GF-D8 (cell line): Measurements from ENCODE around the gene RSPO1.

Source experiments
- DNase-seq: peaks from one replicate; lab custom pipeline; 2025; lab: John Stamatoyannopoulos, UW

RSPO1 gene

DNA sequence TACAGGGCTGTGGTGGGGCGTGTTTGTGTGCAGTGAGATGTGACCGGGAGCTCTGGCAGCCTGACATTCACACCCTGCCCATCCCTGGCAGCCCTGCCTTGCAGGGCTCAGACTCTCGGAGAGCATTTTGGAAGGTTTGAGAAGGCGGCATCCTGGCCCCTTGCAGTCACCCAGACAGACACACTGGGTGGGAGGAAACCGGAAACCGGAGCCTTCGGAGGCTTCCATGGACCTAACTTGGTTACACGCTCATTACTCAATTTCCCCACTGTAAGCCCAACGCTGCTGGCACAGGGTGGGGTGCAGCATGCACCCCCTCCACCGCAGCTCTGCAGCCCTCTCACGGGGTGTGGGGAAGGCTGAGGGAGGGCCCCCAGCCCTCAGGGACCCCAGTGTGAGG, 22.2 kb upstream of the RSPO1 start:
- no peak for DNase-seq

DNA sequence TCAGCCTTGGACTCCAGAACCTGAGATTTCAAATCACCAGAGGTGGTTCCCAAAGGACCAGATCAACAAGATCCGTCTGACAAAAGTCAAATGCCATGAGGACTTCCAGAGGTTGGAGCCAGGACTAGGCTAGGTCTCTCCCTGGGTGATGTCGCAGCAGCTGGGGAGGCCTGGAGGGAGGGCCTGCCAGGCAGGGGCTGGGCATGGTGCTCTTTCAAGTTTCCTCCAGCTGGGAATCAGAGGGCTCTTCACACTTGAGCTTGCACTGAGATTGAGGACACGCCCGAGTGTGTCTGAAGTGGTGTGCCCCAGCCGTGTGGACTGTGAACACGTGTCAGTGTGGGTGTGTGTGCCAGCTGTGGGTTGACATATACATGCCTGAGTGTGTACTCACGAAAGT, 21.3 kb upstream of the RSPO1 start:
- no peak for DNase-seq

DNA sequence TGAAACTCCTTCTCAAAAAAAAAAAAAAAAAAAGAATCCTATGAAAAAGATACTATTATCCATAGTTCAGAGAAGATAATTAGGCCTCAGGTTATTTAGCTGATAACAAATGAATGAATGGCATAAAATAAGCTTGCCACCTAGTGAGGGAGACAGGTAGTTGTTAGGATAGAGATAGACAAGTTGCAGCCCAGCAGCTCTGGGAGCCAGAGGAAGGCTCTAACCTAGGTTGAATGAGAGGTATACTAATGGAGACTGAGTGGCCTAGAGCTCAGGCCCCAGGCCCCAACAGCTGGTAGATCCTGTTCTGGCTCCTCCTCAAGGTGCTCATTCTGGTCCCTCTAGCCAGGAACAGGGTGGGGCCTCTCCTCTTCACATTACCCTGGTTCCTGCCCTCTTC, 20.6 kb upstream of the RSPO1 start:
- DNase-seq = no peak

DNA sequence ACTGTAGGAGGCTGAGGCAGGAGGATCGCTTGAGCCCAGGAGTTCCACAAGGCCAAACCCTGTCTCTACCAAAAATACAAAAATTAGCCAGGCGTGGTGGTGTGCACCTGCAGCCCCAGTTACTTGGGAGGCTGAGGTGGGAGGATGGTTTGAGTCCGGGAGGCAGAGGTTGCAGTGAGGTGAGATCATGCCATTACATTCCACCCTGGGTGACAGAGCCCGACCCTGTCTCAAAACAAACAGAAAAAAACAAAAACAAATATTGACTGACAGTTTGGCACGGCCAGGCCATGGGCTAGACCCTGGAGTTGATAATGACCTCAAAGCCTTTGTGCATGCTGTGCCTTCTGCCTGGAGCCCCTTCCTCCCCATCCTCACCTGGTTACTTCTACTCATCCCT, 19.2 kb upstream of the RSPO1 start:
- DNase-seq = no peak

DNA sequence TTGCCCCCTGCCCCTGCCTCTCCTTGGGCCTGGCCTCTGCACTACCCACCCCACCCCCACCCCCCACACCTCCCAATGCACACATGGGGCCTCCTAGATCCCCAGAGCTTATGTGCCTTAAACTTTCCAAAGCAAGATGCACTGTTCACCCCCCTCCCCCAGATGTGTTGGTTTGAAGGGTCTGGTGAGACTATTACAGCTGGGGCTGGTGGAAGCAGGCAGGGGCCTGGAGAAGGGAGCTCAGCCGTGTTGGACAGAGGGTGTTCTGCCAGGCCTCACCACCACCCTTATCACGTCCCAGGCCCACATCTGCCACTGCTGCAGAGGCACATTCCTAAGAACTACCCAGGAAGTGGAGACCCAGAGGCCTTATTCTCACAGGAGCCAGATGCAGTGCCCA, 18.3 kb upstream of the RSPO1 start:
- no peak for DNase-seq

DNA sequence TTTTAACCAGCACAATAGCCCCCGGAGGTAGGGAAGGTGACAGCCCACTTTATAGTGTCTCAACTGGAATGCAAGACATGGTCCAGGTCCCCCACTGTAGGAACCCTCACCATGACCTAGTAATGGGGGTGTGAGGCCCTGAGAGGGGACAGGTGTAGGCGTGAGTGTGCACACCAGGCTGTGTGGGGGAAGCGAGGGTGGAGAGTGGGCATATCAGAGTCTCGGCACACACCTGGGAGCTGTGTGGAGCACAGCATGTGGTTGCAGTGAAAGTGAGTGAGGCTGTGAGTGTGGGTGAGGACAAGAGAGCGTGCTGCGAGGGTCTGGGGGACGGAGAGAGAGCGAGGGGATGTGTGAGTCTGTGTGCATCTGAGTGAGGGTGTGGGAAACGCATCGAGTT, 17.1 kb upstream of the RSPO1 start:
- no peak for DNase-seq

DNA sequence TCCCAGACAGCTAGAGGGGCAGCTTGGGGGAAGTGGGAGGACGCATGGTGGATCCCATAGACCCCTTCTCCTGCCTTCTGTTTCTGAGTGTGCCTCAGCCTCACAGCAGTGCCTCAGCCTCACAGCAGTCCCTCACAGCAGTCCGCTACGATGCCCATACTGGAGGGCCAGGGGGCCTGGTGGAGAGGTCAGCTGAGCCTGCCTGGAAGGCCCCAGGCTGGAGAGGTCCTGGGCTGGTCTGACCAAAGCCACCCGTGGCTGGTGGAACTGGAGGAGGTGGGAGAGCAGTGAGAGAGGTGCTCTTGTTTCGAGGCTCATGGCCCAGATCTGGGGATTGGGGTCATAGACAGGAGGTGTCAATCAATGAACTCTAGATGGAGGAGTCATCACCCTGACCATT, 16.0 kb upstream of the RSPO1 start:
- DNase-seq = no peak

DNA sequence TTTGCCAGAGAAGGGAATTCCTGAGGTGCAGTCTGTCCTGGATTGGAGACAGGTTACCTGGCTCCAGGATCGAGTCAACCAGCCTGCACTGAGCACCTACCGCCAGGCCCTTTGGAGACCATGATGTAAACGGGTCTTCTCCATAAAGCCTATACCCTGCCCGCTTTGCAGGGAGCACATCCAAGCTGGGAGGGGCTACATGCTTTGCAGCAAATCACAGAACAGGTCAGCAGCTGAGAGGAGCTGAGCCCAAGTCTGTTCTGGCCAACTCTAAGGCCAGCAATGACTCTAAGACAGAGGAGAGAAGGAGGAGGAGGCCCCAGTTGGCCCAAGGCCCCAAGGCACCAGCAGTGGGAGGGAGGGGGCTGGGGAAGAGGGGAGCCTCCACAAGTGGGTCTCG, 15.5 kb upstream of the RSPO1 start:
- no peak for DNase-seq

DNA sequence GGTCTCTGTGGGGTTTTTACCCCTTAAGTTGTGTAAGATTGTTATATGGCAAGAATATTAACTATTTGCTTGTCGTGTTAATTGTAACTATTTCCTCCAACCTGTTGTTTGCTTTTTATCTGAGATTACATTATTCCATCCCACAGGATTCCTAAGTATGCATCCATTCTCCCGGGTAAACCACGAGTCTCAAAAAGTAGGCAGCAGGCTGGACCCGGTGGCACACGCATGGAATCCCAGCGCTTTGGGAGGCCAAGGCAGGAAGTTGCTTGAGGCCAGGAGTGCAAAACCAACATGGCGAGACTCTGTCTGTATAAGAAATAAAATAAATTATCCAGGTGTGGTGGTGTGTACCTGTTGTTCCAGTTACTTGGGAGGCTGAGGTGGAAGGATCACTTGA, 12.6 kb upstream of the RSPO1 start:
- DNase-seq = no peak

DNA sequence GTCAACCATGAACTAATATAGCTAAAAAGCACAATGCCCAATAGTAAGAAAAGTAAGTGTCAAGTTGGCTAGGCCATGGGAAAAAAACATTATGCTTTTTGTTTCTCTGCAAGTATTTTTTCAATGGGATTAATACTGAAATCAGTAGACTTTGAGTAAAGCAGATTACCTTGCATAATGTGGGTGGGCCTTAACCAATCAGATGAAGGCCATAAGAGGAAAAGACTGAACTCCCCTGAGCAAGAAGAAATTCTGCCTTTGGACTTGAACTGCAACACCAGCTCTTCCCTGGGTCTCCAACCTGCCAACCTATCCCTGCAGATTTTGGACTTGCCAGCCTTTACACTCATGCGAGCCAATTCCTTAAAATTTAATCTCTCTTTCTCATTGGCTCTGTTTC, 6.4 kb upstream of the RSPO1 start:
- DNase-seq = no peak

DNA sequence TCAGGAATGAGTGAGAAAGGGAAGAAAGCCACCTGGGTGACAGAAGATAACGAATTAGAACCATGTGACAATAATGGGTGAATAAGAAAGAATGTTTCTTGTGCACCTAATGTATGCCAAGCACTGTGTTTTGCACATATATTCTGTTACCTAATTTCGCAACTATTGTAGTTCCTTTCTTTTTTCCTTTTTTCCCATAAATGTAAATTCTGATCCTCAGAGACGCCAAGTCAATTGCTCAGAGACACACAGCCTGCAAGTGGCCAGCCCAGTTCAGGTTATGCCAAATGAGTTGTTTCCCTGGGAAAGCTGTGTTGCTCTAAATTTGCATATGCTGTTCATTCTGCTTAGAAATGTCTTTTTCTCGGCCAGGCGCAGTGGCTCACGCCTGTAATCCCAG, 1.7 kb upstream of the RSPO1 start:
- no peak for DNase-seq

DNA sequence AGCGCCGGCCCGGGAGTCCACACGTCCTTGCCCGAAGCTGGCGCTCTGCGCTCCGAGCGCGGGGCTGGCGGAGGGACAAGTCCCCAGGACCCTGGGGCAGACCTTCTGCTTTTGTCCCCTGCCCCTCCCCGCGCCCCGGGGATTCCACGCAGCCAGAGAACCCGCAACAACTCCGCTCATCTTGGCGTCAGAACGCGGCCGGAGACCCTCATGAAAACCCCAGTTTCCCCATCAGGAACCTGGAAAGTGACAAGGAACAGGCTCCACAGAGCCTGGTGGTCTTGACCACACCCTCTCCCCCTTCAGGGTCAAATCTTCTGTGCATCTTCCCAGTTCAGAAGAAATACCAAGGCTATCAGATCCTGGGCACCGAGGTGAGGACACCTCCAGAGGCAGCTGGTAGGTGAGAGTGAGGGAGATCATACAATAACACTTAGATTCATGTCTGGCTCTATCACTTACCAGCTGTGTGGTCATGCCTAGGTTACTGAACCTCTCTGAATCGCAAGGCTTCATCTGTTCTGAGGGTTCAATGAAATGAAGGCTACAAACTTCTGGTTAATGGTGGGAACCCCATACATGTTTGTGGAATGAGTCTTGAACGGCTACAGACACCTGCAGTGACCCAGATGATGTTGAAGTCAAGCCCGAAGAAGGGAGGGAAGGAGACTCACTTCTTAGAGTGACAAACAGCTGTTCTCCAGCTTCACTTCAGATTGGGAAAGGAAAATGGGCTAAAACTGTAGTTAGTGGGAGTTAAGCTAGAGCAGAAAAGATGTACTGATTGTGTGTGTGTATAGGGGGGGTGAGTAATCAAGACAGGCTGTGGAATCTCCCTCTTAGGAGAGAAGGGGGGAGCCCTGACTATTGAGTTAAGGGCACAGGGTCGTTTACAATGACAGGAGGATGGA, 555 bp upstream of the RSPO1 start:
- DNase-seq = no peak

DNA sequence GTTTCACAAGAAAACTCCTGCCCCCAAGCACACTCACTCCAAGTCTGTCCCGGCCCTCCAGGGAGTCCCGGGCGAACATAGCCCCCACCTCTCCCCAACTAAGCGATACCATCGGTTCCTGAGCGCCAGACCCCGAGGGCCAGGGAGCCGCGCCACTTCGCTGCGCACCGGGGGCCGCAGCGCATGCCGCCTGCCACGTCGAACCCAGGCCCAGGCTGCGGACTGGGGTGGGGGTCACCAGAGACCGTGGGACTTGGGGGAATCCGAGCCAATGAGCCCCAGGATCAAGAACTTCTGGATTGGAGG, 801 bp downstream of the RSPO1 start:
- no peak for DNase-seq

DNA sequence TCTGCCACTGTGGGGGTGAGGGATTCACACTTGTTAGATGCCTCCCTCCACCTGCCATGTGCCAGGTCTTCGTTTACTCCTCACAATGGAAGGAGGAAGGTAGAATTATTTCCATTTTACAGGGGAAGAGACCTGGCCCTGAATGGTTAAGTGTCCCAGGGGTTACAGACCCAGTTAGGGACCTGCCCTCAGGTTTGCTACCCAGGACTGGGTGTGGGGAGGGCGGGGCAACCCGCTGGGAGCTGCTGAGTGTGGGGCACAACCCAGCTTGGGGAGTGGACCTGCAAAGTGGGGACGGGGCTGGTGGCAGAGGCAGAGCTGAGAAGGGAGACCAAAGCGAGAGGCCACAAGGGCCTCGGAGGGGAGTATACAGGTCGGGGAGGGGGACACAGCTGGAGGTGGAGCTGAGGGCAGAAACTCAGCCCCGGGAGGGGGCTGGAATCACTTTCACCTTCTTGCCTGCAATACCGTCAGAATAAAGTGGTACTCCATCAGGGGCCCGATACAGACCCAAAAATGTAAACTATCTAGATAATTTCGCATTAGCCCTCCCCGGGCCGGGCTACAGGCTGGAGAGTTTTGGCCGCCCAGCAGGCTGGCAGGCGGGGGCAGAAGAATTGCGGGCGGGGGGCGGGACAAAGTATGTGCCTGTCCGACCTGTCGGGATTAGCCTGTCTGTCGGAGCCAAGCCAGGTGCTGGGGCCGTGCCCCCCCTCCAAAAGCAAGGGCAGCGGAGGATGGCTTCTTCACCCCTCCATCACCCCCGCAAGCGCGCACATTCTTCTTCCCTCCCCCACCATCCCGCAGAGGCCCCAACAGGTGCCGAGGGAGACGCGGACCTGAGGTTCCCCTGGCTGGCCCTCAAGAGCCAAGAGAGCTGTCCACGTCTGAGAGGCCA, 1.4 kb downstream of the RSPO1 start:
- no peak for DNase-seq

DNA sequence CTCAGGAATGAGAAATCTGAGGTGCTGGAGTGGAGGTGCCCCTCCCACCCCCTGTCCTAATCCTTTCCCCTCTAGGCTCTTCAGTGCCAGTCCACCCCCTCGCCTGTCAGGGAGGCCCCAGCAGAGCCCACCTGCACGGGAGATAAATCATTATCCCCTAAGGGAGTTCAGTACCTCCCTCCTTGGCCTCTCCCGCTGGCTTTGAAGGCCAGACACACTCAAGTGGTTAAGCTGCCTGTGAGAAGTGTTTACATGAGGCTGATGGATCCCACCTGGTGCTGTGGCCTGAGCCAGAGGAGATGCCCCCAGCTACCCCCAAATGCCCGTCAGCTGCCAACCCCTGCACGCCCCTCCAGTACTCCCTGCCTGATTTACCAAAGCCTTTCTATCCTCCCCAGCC, 3.7 kb downstream of the RSPO1 start:
- DNase-seq = no peak

DNA sequence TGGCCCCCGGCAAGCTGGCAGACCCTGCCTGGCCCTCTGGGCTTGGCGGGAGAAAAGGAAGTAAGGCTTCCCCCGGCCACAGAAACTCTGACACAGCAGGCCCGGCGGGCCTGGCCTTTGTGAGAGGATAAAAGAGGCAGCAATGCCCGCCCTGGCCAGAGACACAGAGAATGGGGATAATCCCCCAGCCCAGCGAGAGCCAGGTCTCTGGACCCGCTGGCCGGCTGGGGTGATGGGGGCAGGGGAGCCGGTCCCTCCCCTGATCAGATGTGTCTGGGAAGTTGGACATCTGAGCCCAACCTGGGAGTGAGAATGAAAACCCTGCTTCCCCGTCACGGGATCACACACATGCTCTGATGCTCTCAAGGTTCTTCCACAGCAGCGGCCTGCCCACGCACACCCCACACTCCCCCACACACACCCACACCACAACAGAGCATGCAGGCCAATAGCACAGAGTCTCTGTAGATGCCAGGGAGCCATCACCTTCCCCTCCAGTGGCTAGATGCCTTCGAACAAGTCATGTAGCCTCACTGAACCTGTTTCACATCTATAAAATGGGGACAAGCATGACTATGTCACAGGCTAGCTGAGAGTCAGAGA, 4.2 kb downstream of the RSPO1 start:
- DNase-seq = no peak

DNA sequence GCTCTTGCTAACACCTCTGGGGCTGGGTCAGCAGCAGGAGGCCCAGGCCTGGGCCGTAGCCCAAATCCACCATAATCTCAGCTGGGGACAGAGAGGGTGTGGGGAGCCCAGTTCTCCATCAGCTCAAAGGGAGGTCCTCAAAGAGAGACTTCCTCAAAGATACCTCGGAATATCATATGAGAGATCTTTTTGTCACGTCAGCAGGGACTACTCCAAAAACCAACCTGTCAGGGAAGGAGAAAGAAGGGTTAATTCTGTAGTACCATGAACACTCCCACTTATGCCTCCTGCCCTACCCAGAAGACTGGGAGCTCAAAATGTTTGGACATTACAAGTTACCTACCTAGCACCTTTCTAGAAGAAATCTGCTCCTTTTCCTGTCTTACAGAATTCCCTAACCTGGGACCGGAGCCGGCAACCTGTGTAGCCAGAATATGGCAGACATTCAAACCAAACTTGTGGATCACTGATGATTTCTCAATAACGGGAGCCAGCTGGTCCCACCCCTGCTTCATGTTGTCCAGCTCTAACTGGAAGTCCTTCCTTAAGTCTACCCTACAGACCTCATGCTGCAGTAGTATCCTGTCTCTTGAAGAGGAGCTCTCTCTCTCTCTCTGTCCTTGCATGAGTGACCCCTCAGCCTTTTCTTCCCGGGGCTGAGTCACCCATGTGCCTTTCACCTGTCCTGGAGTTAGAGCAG, 4.8 kb downstream of the RSPO1 start:
- no peak for DNase-seq

DNA sequence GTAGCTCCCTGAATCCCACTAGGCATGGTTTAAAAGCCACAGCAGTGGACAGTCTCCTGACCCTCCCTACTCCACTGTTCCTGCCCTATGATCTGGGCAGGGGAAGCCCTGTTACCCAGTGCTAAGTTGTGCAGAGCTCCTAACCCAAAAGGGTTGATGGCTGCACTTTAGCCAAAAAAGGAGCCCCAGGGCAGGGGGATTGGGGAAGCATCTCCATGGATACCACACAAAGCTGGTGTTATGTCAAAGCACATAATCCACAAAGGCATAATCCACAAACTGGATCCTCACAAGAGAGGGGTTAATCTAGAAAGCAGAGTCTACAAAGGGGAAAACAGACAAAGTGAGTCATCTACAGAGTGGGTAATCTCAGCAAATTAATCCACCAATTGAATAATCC, 5.7 kb downstream of the RSPO1 start:
- no peak for DNase-seq

DNA sequence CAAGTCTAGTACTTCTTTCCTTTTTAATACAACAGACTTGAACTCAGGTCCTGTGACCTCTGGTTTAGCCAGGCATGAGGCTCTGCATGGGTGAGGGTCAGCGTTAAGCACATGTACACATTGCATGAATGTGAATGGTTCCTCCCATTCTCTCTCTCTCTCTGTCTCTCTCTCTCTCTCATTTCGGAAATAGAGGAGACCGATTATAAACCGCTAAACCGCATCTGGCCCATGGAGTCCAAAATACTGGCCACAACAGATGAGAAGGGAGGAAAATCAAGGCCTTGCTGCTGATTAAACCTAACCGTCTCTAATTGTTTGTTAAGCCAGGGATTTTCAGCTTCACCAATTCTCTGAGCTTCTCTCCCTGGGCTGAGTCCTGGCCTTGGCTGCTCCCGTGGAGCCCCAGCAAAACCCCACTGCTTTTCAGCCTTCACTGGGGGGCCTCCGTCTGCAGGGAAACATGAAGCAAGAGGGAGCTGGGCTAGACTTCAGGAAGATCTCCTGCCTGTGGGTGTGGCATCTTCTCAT, 6.6 kb downstream of the RSPO1 start:
- DNase-seq = no peak

DNA sequence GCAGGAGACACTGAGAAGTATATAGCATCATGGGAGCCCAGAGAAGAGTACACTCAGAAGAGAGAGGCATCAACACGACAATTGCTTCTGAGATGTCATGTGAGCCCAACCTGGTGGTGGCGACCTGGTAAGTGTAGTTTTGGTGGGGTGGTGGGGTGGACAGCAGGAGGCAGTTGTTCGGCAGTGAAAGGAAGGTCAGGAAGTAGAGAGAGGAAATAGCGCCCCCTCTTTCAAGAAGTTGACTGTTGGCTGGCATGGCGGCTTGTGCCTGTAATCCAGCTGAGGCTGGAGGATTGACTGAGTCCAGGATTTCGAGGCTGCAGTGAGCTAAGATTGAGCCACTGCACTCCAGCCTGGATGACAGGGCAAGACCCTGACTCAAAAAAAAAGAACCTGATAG, 12.6 kb downstream of the RSPO1 start:
- no peak for DNase-seq

DNA sequence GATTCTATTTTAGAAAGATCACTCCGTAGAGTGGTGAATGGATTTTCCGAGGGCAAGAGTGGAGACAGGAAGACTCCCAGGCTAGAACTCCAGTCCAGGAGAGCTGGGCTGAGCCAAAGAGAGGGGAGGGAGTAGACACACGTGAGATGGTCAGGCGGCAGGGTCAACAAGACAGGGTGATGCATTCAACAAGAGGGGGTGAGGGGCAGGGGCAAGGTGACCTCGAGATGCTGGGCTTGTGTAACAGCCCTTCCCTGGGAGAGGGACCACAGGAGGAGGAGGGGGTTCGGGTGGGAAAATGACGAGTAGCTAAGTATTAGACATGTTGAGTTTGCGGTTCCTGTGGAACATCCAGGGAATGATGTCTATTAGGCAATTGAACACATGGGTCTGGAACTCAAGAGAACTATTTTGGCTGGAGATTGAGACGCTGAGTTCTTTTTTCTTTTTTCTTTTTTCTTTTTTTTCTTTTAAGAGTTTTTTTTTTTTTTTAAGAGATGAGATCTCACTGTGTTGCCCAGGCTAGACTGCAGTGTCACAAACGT, 13.3 kb downstream of the RSPO1 start:
- DNase-seq = no peak

DNA sequence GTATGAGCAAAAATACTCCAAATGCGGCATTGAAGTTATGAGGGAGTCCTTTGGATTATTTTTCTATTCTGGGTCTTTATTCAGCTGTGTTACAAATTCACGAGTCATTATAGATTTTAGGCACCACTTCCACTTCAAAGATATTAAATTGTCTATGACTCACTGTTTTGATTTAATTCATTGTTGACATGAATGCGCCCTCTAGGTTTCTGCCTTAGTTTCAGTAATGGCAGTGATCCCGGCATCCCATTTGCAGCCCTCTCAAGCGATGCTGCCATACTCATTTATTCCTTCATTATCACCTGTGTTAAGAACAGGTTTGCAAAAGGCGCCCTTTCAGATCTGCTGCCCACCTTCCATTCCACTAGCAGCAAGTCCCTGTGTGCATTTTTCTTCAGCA, 14.0 kb downstream of the RSPO1 start:
- DNase-seq = no peak
